Fibroblast of skin of left biceps (primary cell): ENCODE data around the gene JDP2.

Source experiments
- DNase-seq, 2 experiments: peaks; one replicate each; pipeline ENCODE4 v3.0.0-alpha.2; 2013; ENCODE audit warnings: low read depth in 2 of 2

The JDP2 gene

DNA sequence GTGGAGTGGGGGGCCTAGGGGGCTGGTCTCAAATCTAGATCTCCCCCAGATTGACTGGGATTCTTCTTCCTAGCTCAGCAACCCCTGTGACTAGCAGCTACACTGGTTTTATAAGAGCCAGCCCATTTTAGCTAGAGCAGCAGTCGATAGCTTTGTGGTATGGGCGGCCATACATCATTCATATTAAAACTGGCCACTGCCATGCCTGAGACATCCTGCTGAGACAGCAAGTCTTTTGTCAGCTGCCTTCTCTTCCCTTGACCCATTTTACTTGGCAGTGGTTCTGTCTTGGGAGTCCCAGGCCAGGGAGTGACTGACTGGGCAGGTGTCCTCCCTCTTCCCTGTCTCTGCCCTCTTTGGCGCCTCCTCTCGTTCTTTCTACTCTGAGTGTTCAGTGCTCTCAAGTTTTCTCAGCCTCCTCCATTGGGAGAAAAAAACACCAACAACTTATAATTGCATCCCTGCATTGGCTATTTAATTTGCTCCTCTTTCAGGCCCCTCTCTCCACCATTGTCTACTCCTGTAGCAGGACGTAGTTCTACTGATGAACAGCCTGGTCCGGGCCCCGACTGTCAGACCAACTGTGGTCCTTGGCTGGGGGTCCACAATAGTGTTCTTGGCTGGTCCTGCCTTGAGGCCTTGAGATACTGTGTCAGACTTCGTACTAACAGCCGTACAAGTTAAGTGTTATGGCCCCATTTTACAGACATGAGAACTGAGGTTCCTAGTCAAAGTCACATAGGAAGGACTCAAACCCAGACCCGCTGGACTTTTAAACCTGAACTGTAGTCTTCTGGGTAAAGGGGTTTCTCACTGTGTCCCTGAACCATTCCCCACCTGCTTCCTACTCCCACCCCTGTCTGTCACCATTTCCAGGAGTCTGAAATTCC, 18.3 kb upstream of the JDP2 start:
- DNase-seq = no peak

DNA sequence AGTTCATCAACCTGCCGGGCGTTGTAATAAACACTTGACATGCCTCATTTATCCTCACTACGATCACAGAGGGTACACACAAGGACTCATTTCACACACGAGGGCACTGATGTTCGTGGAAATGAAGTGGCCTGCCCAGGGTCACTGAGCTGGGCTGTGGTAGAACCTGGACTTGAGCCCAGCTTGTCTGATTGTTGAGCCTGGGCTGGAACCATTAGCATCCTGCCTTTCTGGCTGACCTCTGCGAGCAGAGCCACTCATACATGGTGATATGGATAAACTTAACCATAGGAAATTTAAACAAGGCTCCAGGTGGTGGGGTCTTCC, 16.6 kb upstream of the JDP2 start:
- no peak for DNase-seq

DNA sequence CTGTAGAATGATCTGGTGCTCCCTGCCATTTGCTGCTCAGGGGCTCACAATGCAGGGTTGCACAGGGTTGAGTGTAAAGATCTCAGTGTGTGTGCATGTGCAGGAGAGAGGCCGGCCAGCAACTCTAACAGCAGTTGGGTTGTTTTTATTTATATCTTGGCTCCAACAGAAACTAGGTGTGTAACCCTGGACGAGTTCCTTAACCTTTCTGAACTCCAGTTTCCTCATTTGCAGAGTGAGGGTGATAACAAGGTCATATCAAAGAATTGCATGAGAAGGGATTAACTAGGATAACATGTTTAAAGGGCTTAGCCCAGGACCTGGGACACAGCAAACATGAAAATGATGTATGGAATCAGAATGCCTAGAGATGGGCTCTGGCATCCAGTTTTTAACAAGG, 14.8 kb upstream of the JDP2 start:
- DNase-seq = no peak

DNA sequence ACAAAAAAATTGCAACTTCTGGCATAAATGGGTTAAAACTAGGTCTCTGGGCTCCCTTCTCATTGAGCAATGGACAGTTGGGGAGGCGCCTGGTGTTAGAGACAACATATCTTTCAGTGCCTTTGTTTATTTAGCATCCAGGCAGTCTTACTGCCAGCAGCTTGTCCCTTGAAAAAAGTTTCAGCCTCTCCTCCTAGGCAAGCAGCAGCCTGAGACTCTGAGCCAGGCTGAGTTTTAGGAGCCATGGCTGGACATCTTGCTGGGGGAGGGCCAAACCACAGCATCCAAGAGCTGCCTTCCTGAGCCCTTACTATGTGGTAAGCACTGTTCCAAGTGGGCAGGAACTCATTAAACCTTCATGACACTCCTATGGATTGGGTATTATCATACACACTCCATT, 10.1 kb upstream of the JDP2 start:
- no peak for DNase-seq

DNA sequence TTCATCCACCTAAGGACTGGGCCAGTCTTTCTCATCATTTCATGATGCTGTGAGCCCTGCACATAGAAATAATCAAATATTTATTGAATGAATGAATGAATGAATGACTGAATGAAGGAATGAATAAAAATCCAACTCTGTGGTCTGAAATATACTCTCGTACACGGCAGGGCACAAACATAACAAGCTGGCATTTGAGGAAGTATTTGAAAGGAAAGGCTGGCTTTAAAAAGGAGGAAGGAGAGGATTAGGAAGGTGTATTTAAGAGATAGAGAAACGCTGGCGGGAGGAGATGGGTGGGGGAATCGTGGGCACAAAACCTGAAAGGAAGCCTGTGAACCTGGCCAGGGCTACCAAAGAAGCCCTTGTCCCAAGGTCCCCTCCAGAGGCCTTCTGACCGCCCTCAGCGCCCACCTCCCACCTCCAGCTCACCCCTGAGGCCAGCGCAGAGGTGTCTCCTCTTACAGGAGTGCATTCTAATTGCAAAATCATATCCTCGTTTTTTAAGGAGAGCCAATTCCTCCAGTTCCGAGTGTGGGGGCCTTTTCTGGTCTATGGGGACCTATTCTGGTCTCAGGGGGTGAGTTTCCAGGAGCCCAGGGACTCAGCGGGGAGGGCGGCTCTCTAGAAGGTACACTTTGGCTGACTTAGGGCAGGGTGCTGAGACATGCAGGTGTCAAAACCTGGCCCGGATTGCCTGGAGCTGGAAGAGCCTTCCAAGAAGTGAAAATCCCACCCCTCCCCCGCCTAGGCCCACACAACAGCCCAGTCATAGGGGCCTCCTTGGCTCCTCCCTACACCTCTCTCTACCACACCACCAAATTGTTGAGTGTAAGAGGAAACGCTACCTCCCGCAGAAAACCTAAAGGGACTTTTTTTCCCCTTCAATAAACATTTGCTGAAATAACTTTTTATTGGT, 8.7 kb upstream of the JDP2 start:
- DNase-seq = no peak

DNA sequence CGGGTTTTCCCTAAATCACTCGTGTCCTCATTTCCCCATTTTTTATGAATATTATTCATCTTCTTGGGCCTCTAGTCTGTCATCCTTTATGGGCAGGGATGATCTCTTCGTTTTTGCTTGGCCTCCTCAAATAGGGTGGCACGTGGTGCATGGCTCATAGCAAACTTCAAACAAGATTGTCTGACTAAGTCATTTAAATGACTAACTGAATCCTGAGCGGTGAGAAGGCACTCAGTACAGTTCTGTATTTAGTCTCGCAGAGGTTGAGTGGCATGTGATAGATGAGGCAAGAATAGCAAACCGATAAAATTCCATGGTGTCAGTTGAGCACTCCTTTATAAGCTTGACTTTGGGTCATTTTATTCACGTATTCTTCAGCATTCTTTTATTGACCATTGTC, 5.7 kb upstream of the JDP2 start:
- no peak for DNase-seq

GRCh38 chr14:75424496-75424895, 3.3 kb upstream of the JDP2 start:
- no peak for DNase-seq

DNA sequence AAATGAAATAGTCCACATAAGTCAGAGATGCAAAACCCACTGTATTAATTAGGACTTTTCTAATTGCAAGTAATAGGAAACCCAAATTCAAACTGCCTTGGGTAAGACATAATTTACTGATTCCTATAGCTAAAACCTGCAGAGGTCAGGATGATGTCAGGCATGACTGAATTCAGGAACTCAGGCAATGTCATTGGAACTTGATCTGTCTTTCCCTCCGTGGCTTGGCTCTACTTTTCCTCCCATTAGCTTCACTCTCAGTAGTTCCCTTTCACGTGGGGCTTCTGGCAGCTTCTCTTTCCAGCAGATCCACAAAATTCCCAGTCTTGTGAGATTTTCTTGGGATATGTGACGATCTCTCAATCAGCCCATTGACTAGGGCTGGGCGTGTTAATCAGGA, 2.4 kb upstream of the JDP2 start:
- DNase-seq = no peak

DNA sequence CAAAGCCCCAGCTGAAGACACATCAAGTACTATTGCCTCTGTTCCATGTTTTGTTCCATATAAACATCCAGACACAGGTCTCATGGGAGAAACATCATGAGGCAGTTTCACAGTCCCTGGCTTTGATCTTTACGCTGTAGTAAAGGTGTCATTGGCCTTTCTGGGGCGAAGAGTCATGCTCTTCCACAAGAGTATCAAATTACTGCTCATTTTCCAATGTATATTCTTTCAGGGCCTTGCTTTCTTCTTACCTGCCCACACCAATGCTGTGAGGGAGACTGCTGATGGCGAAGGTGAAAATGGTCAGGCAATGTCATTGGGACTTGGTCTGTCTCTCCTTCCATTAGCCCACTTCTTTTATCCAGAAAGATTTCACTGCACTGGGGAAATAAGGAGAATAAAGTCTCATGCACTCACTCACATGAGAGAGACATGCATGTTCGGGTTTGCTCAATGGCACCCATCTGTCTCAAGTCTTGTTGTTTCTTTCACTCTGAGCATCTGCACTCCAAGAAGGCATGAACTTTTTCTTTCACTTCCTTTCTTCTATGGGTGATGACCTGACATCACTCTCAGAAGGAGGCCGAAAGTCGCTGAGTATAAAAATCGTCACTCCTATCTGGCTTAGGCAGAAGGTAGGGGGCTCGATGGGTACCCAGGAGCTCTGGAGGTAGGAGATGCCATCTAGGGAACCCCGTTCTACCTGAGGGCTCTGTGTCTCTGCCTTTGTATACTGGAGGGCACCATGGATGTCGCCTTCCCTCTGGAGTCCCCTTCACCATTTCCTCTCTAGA, 1.3 kb upstream of the JDP2 start:
- DNase-seq = no peak

- no peak for DNase-seq
These were observed 718 bp upstream of the JDP2 start for GRCh38 chr14:75427126-75427481.

- no peak for DNase-seq
These were observed 645 bp downstream of the JDP2 start for GRCh38 chr14:75428230-75429104.

DNA sequence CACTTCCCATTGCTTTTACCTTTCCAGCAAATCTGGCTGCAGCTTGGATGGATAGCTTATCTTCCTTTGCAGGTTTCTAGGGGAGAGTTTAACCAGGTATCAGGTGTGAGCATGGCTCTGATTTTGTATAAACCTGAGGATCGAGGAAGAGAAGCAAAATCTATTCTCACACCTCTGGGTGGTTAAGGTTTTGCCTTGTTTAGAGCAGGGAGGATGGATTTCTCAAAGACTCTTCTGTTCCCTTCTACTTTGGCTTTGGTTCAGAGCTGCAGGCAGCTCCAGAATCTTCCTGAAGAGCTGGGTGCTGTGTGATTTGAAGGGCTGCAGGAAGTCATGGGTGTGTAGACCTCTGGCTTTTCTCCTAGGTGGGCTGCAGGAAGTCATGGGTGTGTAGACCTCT, 1.7 kb downstream of the JDP2 start:
- DNase-seq = no peak

- no peak for DNase-seq
These were observed 2.3 kb downstream of the JDP2 start for GRCh38 chr14:75430116-75430515.

DNA sequence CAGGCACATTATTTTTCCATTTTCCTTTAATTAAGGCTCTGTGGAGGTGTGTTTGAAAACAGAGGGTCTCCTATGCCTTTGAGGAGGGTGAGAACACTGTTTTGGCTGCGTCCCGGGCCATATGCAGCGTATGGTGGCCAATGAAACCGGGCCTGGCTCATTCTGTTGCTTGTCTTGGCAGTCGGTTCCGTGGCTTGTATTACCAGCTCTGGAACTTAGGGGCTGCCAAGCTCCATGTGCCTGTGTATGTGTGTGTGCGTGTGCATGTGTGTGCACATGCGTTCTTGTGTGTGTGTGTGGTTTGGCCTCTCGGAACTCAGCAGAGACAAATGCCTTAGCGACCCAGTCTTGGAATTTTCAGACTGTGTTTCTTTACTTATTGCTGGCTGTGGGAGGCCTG, 2.7 kb downstream of the JDP2 start:
- peak in 1 of 2 experiments; percentile 40 for DNase-seq

- no peak for DNase-seq
These were observed 3.2 kb downstream of the JDP2 start for GRCh38 chr14:75430976-75431375.

DNA sequence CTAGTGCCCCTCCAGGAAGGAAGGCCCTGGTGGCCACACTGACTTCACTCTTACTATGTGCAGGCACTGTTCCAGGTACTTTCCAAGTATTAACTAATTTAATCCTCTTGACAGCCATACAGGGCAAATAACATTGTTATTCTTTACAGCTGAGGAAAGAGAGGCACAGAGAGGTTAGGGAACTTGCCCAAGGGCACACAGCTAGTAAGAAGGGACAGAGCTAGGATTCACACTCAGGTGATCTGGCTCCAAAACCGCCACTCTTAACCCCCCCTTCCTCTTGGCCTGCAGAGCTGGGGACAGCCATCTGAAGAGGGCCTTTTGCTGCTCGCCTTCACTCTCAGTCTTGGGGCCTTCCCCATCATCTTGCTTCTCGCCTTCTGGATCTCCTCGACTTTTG, 4.0 kb downstream of the JDP2 start:
- no peak for DNase-seq

DNA sequence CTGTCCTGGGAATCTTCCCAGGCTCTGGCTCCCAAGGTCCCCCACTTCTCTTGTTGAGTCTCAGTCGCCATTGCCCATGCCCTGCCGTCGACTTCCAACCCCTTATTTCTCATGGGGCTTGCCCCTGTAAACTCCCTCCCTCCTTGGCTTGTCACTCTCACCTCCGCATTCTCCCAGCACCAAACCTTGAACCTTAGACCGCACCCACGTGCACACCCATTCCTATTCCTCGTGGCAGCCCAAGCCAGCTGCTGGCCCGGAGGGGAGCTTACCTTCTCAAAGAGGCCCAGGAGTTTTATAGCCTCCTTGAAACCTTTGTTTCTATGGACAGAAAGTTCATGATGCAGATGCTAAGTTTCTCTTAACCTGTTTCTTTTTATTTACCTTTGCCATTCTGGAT, 4.6 kb downstream of the JDP2 start:
- DNase-seq = no peak

DNA sequence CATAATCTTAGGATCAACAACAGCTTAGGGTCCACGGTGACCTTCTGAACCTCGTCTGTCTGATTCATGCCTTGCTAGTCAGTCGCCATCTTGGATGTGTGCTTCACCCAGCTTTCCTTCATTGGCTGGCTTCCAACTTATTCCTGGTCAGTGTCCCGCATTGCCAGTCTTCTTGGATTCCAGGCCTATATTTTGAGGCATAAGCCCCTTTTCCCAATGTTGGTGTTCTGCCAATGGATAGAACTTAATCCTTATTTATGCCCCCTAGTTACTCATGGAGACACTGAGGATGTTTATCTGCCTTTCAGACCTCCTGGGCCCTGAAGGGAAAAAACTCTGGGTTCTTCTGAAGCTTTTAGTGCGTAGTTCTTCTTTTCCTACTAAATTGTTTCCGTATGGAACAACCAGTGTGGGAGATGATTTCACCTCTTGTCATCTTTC, 5.8 kb downstream of the JDP2 start:
- DNase-seq = peak; percentile 50 to 57

DNA sequence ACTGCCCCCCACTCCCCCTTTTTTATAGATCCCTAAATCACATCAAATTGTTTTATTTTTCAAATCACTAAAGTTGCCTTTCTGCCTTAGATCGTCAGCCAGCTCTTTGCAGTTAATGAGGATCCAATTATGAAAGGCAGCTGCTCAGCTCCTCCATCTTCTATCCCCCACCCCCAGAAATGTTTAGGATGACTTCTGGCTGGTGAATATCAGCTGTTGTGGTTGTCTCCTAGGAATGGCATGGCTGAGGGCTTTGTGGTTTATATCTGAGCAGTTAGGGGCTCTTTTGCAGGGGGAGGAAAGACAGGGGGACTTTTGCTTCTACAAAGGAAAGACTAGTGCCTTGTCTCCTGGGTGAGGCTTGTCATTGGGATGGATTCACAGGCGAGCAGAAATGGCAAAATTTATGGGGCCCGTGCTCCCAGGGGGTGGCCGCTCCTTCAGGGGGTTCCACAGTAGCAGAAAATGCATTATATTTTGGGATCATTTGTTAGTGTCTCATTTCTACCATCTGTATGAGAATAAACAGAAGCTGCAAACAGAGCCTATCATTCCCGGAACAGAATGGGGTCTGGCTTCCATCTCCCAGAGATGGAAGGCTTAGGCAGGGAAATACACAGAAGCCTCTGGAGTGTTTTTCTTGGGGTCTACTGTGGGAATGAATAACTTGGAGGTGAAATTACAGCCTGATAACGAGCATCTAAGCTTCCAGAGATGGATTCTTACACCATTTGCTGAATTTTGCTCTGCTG, 6.5 kb downstream of the JDP2 start:
- DNase-seq = no peak

GRCh38 chr14:75434890-75435248, 7.0 kb downstream of the JDP2 start:
- no peak for DNase-seq

DNA sequence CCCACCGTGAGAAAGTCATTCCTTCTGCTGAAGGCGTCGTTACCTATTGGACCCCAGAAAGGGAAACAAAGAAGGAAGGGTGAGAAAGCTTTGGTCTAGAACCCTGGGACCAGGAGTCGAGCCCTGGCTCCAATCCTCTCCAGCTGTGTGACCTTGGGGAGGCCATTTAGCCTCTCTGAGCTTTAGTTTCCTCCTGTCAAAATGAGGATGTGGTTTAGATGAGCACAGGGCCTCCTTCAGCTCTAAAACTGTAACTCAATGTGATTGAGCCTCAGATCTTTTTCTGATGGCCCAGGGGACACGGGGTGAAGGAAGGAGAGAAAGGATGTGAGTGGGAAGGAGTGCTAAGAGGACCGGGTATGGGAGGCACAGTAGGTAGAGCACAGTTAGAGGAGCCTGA, 7.7 kb downstream of the JDP2 start:
- no peak for DNase-seq
